Natural killer cell (primary cell): ENCODE results near the gene PTPRM. TPM values are rescaled to one million over a fixed set of nuclear protein-coding genes. Genes with fewer than 3 reads are reported as not detected.

ENCODE experiments used
- ATAC-seq, 3 donors: fragments of 150-1000 bp in 2 of 3; fragments of 200-7000 bp in 1 of 3; cut with Tn5 transposase; 1 replicate in 1 of 3; 2 replicates in 2 of 3; pipeline ENCODE4 v1.10.0; 2021; ENCODE audit warnings: mild to moderate bottlenecking in 2 of 3, moderate library complexity in 2 of 3
- DNase-seq, 2 donors: peaks; one replicate each; pipeline versions ENCODE4 v3.0.0 to v3.0.0-alpha.2; 2013 to 2021; ENCODE audit warnings: mixed read lengths in 1 of 2
- H3K27ac ChIP-seq: one replicate; pipeline ENCODE4 v1.5.1; 2013; ENCODE audit warnings: mild to moderate bottlenecking, low read length
- H3K27me3 ChIP-seq: one replicate; pipeline ENCODE4 v1.6.1; 2013; ENCODE audit warnings: low read length; ENCODE audit not compliant: control insufficient read depth, insufficient read depth
- H3K36me3 ChIP-seq: one replicate; pipeline ENCODE4 v1.6.1; 2013; ENCODE audit warnings: low read length; ENCODE audit not compliant: control insufficient read depth, insufficient read depth
- H3K4me1 ChIP-seq: one replicate; pipeline ENCODE4 v1.6.1; 2013; ENCODE audit warnings: low read length; ENCODE audit not compliant: control insufficient read depth, insufficient read depth
- H3K4me3 ChIP-seq: one replicate; pipeline ENCODE4 v1.5.1; 2013; ENCODE audit warnings: low read length
- H3K9me3 ChIP-seq: one replicate; pipeline ENCODE4 v1.6.1; 2013; ENCODE audit warnings: low read length; ENCODE audit not compliant: control insufficient read depth, insufficient read depth
- H3K27ac Mint-ChIP-seq, 2 donors: one replicate each; pipeline ENCODE4 v1.8.0; 2022; ENCODE audit warnings: mild to moderate bottlenecking in 2 of 2, mixed read lengths in 2 of 2, moderate library complexity in 1 of 2
- H3K27me3 Mint-ChIP-seq, 2 donors: one replicate each; pipeline ENCODE4 v1.8.0; 2022; ENCODE audit warnings: low read depth in 2 of 2, mixed read lengths in 2 of 2
- H3K36me3 Mint-ChIP-seq: one replicate; pipeline ENCODE4 v1.8.0; 2022; ENCODE audit warnings: mixed read lengths
- H3K4me1 Mint-ChIP-seq, 2 donors: one replicate each; pipeline ENCODE4 v1.8.0; 2022; ENCODE audit warnings: mixed read lengths in 2 of 2
- H3K4me3 Mint-ChIP-seq: one replicate; pipeline ENCODE4 v1.8.0; 2022; ENCODE audit warnings: mild to moderate bottlenecking, moderate library complexity, mixed read lengths
- H3K9me3 Mint-ChIP-seq, 2 donors: one replicate each; pipeline ENCODE4 v1.8.0; 2022; ENCODE audit warnings: mixed read lengths in 2 of 2
- CTCF ChIP-seq: fragments of 200-600 bp; IDR thresholded peaks from one replicate; pipeline ENCODE4 v1.8.0; 2022; ENCODE audit warnings: antibody characterized with exemption
- WGBS: methylation state at CpG from one replicate; pipeline ENCODE4 v1.1.7; 2013; ENCODE audit warnings: missing lambda C conversion rate; ENCODE audit not compliant: insufficient coverage; 5-methylcytosine and 5-hydroxymethylcytosine counted together
- intact Hi-C: fragments of 100-400 bp; cut with micrococcal nuclease; formaldehyde crosslinking; loops from one replicate; pipeline ENCODE4 v1.14.2; 2022
- total RNA-seq, 4 donors: library from RNA; stranded (reverse); fragments of 120-200 nt in 1 of 4; gene quantifications; one replicate each; pipeline versions ENCODE4 v1.2.3 to v1.2.4, GENCODE V29; 2013 to 2022

The PTPRM gene
- 10 to 100 TPM in 2 of 3 donors, 1 to 10 TPM in 1; 5.0 to 13.2 (median 12.1) TPM for total RNA-seq
- total RNA-seq (2013) = 12.4 TPM

DNA sequence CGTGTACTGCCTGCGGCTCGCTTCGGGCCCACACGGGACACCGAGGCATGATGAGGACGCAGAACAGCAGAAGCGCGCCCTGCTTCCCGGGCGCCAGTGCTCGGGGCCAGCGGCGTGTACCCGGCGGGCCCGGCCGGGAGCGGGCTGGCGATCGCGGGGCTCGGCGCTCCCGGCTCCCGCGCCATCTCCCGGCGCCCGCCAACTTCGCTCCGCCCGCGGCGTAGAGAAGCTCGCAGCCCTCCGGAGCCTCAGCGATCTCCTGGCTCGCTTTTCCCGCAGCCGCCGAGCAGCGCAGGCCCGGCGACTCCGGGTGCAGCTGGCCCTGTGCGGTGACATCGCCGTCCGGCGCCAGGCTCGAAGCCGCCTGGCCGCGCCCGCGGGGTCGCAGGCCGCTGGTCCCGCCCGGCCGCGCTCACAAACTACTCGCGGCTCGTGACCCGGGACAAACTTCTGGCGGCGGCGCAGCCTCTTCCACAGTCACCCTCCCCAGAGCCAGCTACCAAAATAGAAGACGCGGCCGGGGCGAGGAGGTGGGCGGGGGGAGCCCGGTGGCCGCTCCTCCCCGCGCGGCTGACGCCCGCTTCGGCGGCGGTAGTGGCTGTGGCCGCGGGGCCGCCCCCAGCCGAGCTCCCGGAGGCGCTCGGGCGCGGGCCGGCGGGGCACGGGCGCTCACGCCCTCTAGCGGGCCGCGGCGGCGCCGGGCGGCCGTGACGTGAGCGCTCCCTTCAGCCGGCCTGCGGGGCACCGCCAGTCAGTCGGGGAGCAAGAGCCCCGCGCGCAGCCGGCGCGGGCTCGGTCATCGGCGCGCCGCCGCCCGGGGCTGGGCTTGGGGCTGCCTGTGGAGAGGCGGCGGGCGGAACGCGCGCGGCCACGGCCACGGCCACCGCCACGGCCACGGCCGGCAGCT is at the start of gene PTPRM:
Gene PTPRM (plus strand): TSS at position 750 of the 907 bp plus-strand sequence. CDS start 503 bp downstream, outside the sequence.
- peak within 1 kb of the TSS; percentile 29 for H3K4me3 ChIP-seq
- TF ChIP-seq CTCF = no peak
- H3K36me3 ChIP-seq = no peaks in the 10 kb centered on the region
- peak; percentile 31 to 80 for DNase-seq
- peak within 1 kb of the TSS; percentile 50 for H3K4me3 Mint-ChIP-seq
- H3K27ac ChIP-seq = no peak within 1 kb of the TSS
- no peaks in the 10 kb centered on the region for H3K9me3 ChIP-seq
- WGBS = under 1% methylated on average over 139 of the region's 139 CpGs
- H3K4me1 ChIP-seq = peaks cover 9% of the 10 kb centered on the region
- intact Hi-C loops = no loop called here
- H3K27me3 Mint-ChIP-seq = peaks cover 30 to 32% of the 10 kb centered on the region in 2 donors
- peaks cover 5 to 7% of the 10 kb centered on the region in 2 donors for H3K4me1 Mint-ChIP-seq
- peaks cover 3% of the 10 kb centered on the region for H3K27me3 ChIP-seq
- no peaks in the 10 kb centered on the region for H3K9me3 Mint-ChIP-seq
- peak; percentile 82 to 87 (median 83) for ATAC-seq
- H3K36me3 Mint-ChIP-seq = no peaks in the 10 kb centered on the region
- no peak within 1 kb of the TSS for H3K27ac Mint-ChIP-seq

DNA sequence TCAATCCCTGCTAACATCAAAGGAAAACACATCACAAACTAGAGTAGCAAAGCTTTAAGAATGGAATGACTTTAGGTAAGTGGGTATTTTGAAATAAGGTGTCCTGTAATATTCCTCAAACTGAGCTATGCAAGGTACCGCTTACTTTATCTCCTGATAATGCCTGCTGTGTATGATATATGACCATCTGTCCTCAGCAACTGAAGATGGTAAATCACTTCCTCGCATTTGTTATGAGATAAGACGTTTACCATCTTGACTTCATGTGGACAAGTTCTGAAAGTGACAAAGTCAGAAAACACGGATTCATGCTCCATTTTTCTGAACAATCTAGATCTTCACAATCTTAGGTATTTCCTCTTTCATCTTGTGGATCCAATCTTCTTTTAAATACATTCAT is 49.3 kb upstream of the PTPRM start:
- H3K4me3 Mint-ChIP-seq = no peak overlapping the region
- WGBS = 81% methylated on average over 3 of the region's 4 CpGs
- DNase-seq (no peak), ATAC-seq (no peak)
- peaks cover 0 to 2% of the 10 kb centered on the region in 2 donors for H3K9me3 Mint-ChIP-seq
- TF ChIP-seq CTCF = no peak
- H3K27me3 ChIP-seq = no peaks in the 10 kb centered on the region
- H3K9me3 ChIP-seq = no peaks in the 10 kb centered on the region
- H3K36me3 Mint-ChIP-seq = no peaks in the 10 kb centered on the region
- H3K4me3 ChIP-seq = no peak overlapping the region
- intact Hi-C loops = no loop called here
- H3K4me1 Mint-ChIP-seq = no peaks in the 10 kb centered on the region
- H3K27ac ChIP-seq = no peak overlapping the region
- no peaks in the 10 kb centered on the region for H3K4me1 ChIP-seq
- no peaks in the 10 kb centered on the region for H3K27me3 Mint-ChIP-seq
- no peak overlapping the region for H3K27ac Mint-ChIP-seq
- H3K36me3 ChIP-seq = no peaks in the 10 kb centered on the region

DNA sequence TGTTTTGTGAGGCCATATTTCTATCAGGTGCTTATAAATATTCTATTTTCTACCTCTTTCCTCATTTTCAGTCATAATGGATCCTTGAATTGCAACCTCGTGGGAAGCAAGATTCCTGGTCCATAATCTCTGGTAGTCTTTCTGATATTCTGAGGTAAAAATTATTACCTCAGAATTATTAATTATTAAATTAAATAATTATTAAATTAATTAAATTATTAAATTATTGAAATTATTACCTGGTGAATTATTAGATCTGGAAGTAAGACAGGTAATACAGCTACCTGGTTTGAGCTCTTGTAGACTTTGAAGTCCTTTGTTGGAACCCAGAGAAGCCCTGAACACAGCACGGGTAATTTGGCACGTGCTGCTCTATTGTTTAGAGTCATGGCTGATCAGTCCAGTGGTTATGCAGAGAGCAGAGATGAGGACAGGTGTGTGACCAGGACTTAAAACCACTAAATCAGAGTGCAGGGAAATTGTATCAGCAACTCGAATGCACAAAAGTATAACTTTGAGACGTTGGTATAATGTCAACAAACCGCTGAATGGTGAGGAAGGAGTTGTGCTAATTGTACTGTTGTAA is 46.8 kb upstream of the PTPRM start:
- Mint-ChIP-seq H3K36me3 (no peaks in the 10 kb centered on the region), H3K27me3 (no peaks in the 10 kb centered on the region), H3K4me3 (no peak overlapping the region), H3K4me1 (no peaks in the 10 kb centered on the region), H3K27ac (no peak overlapping the region), H3K9me3 (peaks cover 0 to 2% of the 10 kb centered on the region in 2 donors)
- Histone ChIP-seq H3K27me3 (no peaks in the 10 kb centered on the region), H3K4me1 (no peaks in the 10 kb centered on the region), H3K27ac (no peak overlapping the region), H3K9me3 (no peaks in the 10 kb centered on the region), H3K36me3 (no peaks in the 10 kb centered on the region), H3K4me3 (no peak overlapping the region)
- WGBS = 84% methylated on average over 5 of the region's 6 CpGs
- intact Hi-C loops = no loop called here
- no peak for DNase-seq
- no peak for ATAC-seq
- no peak for TF ChIP-seq CTCF
